Stimulated activated CD8-positive, alpha-beta memory T cell treated with anti-CD3 and anti-CD28 coated beads, Interleukin-12 subunit alpha, Interleukin-12 subunit beta, amount 100 ng/mL, for 24 hours (primary cell): ENCODE data around the gene PDGFD.

Experiments
- DNase-seq: peaks from one replicate; pipeline ENCODE4 v3.0.0-alpha.2; 2020; ENCODE audit errors: extremely low read depth

Gene PDGFD

GRCh38 chr11:104145062-104145461, 18.9 kb downstream of the PDGFD start:
- DNase-seq = no peak

GRCh38 chr11:104142698-104143097, 21.2 kb downstream of the PDGFD start:
- DNase-seq = no peak

GRCh38 chr11:104136861-104137260, 27.1 kb downstream of the PDGFD start:
- no peak for DNase-seq

GRCh38 chr11:104134745-104135144, 29.2 kb downstream of the PDGFD start:
- DNase-seq = no peak

- DNase-seq = no peak
These were observed 33.8 kb downstream of the PDGFD start for GRCh38 chr11:104130161-104130560.

GRCh38 chr11:104129145-104129544, 34.8 kb downstream of the PDGFD start:
- no peak for DNase-seq

GRCh38 chr11:104127828-104128227, 36.1 kb downstream of the PDGFD start:
- DNase-seq = no peak

- no peak for DNase-seq
These were observed 37.5 kb downstream of the PDGFD start for GRCh38 chr11:104126464-104126863.

GRCh38 chr11:104124979-104125378, 39.0 kb downstream of the PDGFD start:
- DNase-seq = no peak

- DNase-seq = no peak
These were observed 41.1 kb downstream of the PDGFD start for GRCh38 chr11:104122836-104123235.

GRCh38 chr11:104122011-104122635, 41.8 kb downstream of the PDGFD start:
- no peak for DNase-seq

- DNase-seq = no peak
These were observed 43.3 kb downstream of the PDGFD start for GRCh38 chr11:104120493-104121137.

GRCh38 chr11:104118105-104118744, 45.7 kb downstream of the PDGFD start:
- DNase-seq = no peak

GRCh38 chr11:104113541-104113940, 50.4 kb downstream of the PDGFD start:
- DNase-seq = no peak

- DNase-seq = no peak
These were observed 57.7 kb downstream of the PDGFD start for GRCh38 chr11:104106136-104106754.

GRCh38 chr11:104105155-104105554, 58.8 kb downstream of the PDGFD start:
- no peak for DNase-seq

GRCh38 chr11:104104664-104105063, 59.3 kb downstream of the PDGFD start:
- DNase-seq = no peak

GRCh38 chr11:104104201-104104600, 59.7 kb downstream of the PDGFD start:
- DNase-seq = no peak

GRCh38 chr11:104098555-104098954, 65.4 kb downstream of the PDGFD start:
- no peak for DNase-seq

- no peak for DNase-seq
These were observed 65.8 kb downstream of the PDGFD start for GRCh38 chr11:104098132-104098531.

- no peak for DNase-seq
These were observed 67.0 kb downstream of the PDGFD start for GRCh38 chr11:104096900-104097299.

- DNase-seq = no peak
These were observed 68.2 kb downstream of the PDGFD start for GRCh38 chr11:104095791-104096190.

- no peak for DNase-seq
These were observed 69.4 kb downstream of the PDGFD start for GRCh38 chr11:104094576-104094975.
